GM12891 (cell line): ENCODE results near the gene CDH23.
"Not testable (repeated sequence)": the region's sequence is repeated elsewhere in the genome, so short reads cannot be mapped to it uniquely, and the experiment has no call there.

Experiments
- POLR2A ChIP-seq: IDR thresholded peaks from 2 replicates; pipeline ENCODE4 v1.6.1; 2011; ENCODE audit warnings: low read depth, low read length, control low read depth
- POLR2AphosphoS5 ChIP-seq: IDR thresholded peaks from 2 replicates; pipeline ENCODE4 v1.6.1; 2011; ENCODE audit warnings: low read depth, low read length, control low read depth
- SPI1 ChIP-seq: IDR thresholded peaks from 2 replicates; pipeline ENCODE4 v1.6.1; 2011; ENCODE audit warnings: low read depth, low read length, control low read depth

DNA sequence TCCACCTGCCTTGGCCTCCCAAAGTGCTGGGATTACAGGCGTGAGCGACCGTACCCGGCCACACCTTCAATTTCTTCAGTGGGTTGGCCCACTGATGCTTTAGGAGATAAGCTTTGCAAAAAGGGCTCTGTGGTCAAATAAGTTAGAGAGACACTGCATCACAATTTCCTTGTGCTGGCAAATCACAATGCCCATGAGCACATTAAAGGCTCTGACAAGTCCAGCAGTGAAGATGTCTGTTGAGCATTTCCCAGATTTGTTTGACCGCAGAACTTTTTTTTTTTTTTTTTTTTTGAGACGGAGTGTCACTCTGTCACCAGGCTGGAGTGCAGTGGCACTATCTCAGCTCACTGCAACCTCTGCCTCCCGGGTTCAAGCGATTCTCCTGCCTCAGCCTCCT is 203.5 kb downstream of the CDH23 start:
- not testable (repeated sequence) for TF ChIP-seq SPI1, POLR2AphosphoS5, POLR2A
